ENCODE results near the gene CMTM8. TPM values are rescaled to one million over a fixed set of nuclear protein-coding genes. Genes with fewer than 3 reads are reported as not detected.

CMTM8 gene
- total and polyA plus RNA-seq, 2 experiments from 2014 or later, result 19.9 to 24.5 TPM

DNA sequence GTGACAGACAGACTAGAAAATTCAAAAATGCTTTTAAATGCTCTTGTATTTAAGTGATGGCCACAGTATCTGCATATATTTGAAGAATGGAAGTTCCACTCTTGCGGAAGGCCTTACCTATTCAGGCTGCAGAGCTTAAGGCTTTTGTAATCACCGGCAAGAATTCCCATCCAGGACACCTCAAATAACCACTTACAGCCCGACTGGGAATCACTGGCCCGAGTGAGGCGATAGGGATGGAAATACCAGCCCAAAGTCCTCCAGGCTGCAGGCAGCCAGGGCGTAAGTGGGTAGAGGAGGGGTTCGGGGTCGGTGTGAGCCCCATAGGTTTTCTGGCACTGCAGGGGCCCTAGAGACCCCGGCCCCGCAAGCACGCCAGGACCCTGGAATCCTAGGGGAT is 162.6 kb downstream of the CMTM8 start:
- Mint-ChIP-seq H3K4me1 (peaks cover 41% of the 10 kb centered on the region), H3K9me3 (no peaks in the 10 kb centered on the region; the same call in 2 of the 3 replicates), H3K36me3 (ENCODE audit: low read depth) (peaks cover 10% of the 10 kb centered on the region; the same call in 2 of the 3 replicates), H3K27me3 (ENCODE audit: insufficient read depth, low read depth, poor library complexity) (peaks cover 16% of the 10 kb centered on the region), H3K27ac (0 out of 2 replicates have a peak overlapping the region, but pooled peaks have one; percentile 44), H3K4me3 (peak overlapping the region; percentile 68)
- Histone ChIP-seq H3K4me2 (peak overlapping the region; percentile 82), H3K27ac (ENCODE audit: low read depth) (peak overlapping the region; percentile 94), H3K4me1 (ENCODE audit: insufficient read depth) (peaks cover 29% of the 10 kb centered on the region), H2AFZ (peak overlapping the region; percentile 15; the same call in 1 of the 2 replicates), H3K79me2 (replicated peaks; ENCODE audit: insufficient read depth) (peaks cover 70% of the 10 kb centered on the region), H3K36me3 (ENCODE audit: insufficient read depth) (no peaks in the 10 kb centered on the region), H3K9me2 (ENCODE audit: insufficient read depth) (no peaks in the 10 kb centered on the region), H4K20me1 (replicated peaks; ENCODE audit: insufficient read depth) (no peaks in the 10 kb centered on the region; the same call in 1 of the 2 replicates), H3F3A (replicated peaks; ENCODE audit: low read depth) (peaks cover 14% of the 10 kb centered on the region), H3K4me3 (peak overlapping the region; percentile 56), H3K27me3 (ENCODE audit: insufficient read depth) (no peaks in the 10 kb centered on the region)
- ATAC-seq (peak; percentile 69), DNase-seq (ENCODE audit: low spot score) (peak; percentile 75)
- TF ChIP-seq JUNB (IDR thresholded peaks at IDR 0.05; ENCODE audit: unreplicated experiment), result no peak
- TF ChIP-seq ZNF114 (CRISPR knock-in tag; IDR thresholded peaks at IDR 0.05), result no peak
- TF ChIP-seq, protein P1, sequence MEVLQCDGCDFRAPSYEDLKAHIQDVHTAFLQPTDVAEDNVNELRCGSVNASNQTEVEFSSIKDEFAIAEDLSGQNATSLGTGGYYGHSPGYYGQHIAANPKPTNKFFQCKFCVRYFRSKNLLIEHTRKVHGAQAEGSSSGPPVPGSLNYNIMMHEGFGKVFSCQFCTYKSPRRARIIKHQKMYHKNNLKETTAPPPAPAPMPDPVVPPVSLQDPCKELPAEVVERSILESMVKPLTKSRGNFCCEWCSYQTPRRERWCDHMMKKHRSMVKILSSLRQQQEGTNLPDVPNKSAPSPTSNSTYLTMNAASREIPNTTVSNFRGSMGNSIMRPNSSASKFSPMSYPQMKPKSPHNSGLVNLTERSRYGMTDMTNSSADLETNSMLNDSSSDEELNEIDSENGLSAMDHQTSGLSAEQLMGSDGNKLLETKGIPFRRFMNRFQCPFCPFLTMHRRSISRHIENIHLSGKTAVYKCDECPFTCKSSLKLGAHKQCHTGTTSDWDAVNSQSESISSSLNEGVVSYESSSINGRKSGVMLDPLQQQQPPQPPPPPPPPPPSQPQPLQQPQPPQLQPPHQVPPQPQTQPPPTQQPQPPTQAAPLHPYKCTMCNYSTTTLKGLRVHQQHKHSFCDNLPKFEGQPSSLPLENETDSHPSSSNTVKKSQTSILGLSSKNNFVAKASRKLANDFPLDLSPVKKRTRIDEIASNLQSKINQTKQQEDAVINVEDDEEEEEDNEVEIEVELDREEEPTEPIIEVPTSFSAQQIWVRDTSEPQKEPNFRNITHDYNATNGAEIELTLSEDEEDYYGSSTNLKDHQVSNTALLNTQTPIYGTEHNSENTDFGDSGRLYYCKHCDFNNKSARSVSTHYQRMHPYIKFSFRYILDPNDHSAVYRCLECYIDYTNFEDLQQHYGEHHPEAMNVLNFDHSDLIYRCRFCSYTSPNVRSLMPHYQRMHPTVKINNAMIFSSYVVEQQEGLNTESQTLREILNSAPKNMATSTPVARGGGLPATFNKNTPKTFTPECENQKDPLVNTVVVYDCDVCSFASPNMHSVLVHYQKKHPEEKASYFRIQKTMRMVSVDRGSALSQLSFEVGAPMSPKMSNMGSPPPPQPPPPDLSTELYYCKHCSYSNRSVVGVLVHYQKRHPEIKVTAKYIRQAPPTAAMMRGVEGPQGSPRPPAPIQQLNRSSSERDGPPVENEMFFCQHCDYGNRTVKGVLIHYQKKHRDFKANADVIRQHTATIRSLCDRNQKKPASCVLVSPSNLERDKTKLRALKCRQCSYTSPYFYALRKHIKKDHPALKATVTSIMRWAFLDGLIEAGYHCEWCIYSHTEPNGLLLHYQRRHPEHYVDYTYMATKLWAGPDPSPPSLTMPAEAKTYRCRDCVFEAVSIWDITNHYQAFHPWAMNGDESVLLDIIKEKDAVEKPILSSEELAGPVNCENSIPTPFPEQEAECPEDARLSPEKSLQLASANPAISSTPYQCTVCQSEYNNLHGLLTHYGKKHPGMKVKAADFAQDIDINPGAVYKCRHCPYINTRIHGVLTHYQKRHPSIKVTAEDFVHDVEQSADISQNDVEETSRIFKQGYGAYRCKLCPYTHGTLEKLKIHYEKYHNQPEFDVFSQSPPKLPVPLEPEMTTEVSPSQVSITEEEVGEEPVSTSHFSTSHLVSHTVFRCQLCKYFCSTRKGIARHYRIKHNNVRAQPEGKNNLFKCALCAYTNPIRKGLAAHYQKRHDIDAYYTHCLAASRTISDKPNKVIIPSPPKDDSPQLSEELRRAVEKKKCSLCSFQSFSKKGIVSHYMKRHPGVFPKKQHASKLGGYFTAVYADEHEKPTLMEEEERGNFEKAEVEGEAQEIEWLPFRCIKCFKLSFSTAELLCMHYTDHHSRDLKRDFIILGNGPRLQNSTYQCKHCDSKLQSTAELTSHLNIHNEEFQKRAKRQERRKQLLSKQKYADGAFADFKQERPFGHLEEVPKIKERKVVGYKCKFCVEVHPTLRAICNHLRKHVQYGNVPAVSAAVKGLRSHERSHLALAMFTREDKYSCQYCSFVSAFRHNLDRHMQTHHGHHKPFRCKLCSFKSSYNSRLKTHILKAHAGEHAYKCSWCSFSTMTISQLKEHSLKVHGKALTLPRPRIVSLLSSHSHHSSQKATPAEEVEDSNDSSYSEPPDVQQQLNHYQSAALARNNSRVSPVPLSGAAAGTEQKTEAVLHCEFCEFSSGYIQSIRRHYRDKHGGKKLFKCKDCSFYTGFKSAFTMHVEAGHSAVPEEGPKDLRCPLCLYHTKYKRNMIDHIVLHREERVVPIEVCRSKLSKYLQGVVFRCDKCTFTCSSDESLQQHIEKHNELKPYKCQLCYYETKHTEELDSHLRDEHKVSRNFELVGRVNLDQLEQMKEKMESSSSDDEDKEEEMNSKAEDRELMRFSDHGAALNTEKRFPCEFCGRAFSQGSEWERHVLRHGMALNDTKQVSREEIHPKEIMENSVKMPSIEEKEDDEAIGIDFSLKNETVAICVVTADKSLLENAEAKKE (CRISPR knock-in tag; IDR thresholded peaks at IDR 0.05), result no peak
- no peak for TF ChIP-seq ZNF331 (CRISPR knock-in tag; IDR thresholded peaks at IDR 0.05; ENCODE audit: low read depth)
- TF ChIP-seq, protein P2, sequence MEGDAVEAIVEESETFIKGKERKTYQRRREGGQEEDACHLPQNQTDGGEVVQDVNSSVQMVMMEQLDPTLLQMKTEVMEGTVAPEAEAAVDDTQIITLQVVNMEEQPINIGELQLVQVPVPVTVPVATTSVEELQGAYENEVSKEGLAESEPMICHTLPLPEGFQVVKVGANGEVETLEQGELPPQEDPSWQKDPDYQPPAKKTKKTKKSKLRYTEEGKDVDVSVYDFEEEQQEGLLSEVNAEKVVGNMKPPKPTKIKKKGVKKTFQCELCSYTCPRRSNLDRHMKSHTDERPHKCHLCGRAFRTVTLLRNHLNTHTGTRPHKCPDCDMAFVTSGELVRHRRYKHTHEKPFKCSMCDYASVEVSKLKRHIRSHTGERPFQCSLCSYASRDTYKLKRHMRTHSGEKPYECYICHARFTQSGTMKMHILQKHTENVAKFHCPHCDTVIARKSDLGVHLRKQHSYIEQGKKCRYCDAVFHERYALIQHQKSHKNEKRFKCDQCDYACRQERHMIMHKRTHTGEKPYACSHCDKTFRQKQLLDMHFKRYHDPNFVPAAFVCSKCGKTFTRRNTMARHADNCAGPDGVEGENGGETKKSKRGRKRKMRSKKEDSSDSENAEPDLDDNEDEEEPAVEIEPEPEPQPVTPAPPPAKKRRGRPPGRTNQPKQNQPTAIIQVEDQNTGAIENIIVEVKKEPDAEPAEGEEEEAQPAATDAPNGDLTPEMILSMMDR (conservative IDR thresholded peaks at IDR 0.05; ENCODE audit: low read depth in 2 of 2), result no peak
- TF ChIP-seq NANOG (IDR thresholded peaks at IDR 0.05; ENCODE audit: borderline replicate concordance), result no peak
- TF ChIP-seq, protein P3, sequence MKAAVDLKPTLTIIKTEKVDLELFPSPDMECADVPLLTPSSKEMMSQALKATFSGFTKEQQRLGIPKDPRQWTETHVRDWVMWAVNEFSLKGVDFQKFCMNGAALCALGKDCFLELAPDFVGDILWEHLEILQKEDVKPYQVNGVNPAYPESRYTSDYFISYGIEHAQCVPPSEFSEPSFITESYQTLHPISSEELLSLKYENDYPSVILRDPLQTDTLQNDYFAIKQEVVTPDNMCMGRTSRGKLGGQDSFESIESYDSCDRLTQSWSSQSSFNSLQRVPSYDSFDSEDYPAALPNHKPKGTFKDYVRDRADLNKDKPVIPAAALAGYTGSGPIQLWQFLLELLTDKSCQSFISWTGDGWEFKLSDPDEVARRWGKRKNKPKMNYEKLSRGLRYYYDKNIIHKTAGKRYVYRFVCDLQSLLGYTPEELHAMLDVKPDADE (IDR thresholded peaks at IDR 0.05), result no peak
- TF ChIP-seq EZH2phosphoT487 (IDR thresholded peaks at IDR 0.05; ENCODE audit: unreplicated experiment), result no peak
- TF ChIP-seq POLR2AphosphoS5 (IDR thresholded peaks at IDR 0.05; ENCODE audit: low read depth), result no peak
- TF ChIP-seq CREB1 (CRISPR knock-in tag; IDR thresholded peaks at IDR 0.05; ENCODE audit: low read depth), result no peak
